ENCODE data around the gene ZFP36L1.

GRCh38 chr14:68784978-68785533 is 7.8 kb downstream of the ZFP36L1 start:
- TF ChIP-seq CTCF (IDR thresholded peaks at IDR 0.05; ENCODE audit: borderline replicate concordance, extremely low read depth, low read length, poor library complexity, severe bottlenecking) (no peak), EZH2 (IDR thresholded peaks at IDR 0.05; ENCODE audit: borderline replicate concordance, low read depth, low read length, severe bottlenecking) (no peak)
